ENCODE results near the gene PDE10A. TPM values are rescaled to one million over a fixed set of nuclear protein-coding genes. Genes with fewer than 3 reads are reported as not detected.

PDE10A gene
- total RNA-seq, 4 donors from 2014 or later = 3.5 to 10.0 (median 6.2) TPM

- DNase-seq (ENCODE audit: low spot score in 2 of 2) = no peak
- Histone ChIP-seq H3K9me3 (no peaks in the 10 kb centered on the region), H3K4me3 (no peak overlapping the region), H3K4me1 (no peaks in the 10 kb centered on the region), H3K27me3 (no peaks in the 10 kb centered on the region), H3K36me3 (no peaks in the 10 kb centered on the region), H3K27ac (no peak overlapping the region)
- 92 to 93% methylated on average over 1 of the region's 1 CpG for WGBS, 2 donors
- TF ChIP-seq POLR2A (IDR thresholded peaks at IDR 0.05) (no peak), EP300 (IDR thresholded peaks at IDR 0.05) (no peak)
- TF ChIP-seq, protein P1, sequence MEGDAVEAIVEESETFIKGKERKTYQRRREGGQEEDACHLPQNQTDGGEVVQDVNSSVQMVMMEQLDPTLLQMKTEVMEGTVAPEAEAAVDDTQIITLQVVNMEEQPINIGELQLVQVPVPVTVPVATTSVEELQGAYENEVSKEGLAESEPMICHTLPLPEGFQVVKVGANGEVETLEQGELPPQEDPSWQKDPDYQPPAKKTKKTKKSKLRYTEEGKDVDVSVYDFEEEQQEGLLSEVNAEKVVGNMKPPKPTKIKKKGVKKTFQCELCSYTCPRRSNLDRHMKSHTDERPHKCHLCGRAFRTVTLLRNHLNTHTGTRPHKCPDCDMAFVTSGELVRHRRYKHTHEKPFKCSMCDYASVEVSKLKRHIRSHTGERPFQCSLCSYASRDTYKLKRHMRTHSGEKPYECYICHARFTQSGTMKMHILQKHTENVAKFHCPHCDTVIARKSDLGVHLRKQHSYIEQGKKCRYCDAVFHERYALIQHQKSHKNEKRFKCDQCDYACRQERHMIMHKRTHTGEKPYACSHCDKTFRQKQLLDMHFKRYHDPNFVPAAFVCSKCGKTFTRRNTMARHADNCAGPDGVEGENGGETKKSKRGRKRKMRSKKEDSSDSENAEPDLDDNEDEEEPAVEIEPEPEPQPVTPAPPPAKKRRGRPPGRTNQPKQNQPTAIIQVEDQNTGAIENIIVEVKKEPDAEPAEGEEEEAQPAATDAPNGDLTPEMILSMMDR (IDR thresholded peaks at IDR 0.05) = no peak
These were observed 286.9 kb downstream of the PDE10A start for GRCh38 chr6:165376100-165376499.

- Histone ChIP-seq H3K9me3 (peaks cover 0 to 17% (median 0%) of the 10 kb centered on the region in 4 donors), H3K4me3 (no peak overlapping the region), H3K4me1 (no peaks in the 10 kb centered on the region), H3K36me3 (no peaks in the 10 kb centered on the region), H3K27me3 (no peaks in the 10 kb centered on the region), H3K27ac (no peak overlapping the region)
- WGBS, 2 donors = 91% methylated on average over 1 of the region's 1 CpG
- no peak for DNase-seq (ENCODE audit: low spot score in 2 of 2)
- no peak for TF ChIP-seq EP300 (IDR thresholded peaks at IDR 0.05)
- TF ChIP-seq POLR2A (IDR thresholded peaks at IDR 0.05) = no peak
- TF ChIP-seq, protein P1 (IDR thresholded peaks at IDR 0.05) = no peak
These were observed 297.7 kb downstream of the PDE10A start for GRCh38 chr6:165365371-165365770.

DNA sequence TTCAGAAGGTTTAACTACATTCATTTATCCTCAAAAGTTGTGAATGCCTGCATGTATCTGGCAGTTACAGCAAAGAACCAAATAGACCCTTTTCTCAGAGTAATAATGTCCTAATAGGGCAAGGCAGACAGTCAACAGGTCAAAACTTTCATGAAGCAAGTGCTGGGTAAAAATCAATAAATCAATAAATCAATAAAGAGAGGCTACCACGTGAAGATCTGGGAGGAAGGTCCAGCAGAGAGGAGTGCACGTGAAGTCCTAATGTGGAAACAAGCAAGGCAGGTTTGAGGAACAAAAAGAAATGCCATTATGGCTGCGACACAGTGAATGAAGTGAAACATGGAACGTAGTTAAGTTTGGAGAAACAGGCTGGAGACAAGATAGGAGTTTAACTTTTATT lies 317.3 kb downstream of the PDE10A start:
- no peaks in the 10 kb centered on the region for H3K4me1 ChIP-seq
- H3K36me3 ChIP-seq = peaks cover 0 to 6% (median 0%) of the 10 kb centered on the region in 3 donors
- TF ChIP-seq, protein P1 (IDR thresholded peaks at IDR 0.05) = no peak
- TF ChIP-seq POLR2A (IDR thresholded peaks at IDR 0.05) = no peak
- TF ChIP-seq EP300 (IDR thresholded peaks at IDR 0.05) = no peak
- no peak for DNase-seq (ENCODE audit: low spot score in 2 of 2)
- no peaks in the 10 kb centered on the region for H3K27me3 ChIP-seq
- H3K27ac ChIP-seq = no peak overlapping the region
- H3K4me3 ChIP-seq = no peak overlapping the region
- WGBS, 2 donors = 83 to 86% methylated on average over 4 of the region's 4 CpGs
- peaks cover 0 to 8% (median 0%) of the 10 kb centered on the region in 4 donors for H3K9me3 ChIP-seq

DNA sequence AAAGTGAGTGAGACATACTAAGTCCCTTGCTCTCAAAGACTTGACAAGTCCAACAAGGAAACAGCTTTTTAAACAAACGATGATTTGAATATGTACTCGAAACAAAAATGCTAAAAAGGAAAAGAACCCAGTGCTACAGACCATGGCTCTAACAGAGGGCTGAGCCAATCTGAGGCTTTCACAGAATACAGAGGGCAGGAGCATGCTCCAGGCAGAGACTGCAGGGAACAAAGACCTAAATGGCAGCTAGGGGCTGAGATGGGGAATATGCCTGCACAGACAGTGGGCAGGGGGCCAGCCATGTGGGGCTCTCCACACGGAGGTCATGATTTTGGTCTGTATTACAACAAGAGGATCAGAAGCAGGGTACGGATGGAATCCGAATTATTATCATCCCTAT lies 322.5 kb downstream of the PDE10A start:
- TF ChIP-seq EP300 (IDR thresholded peaks at IDR 0.05) = no peak
- TF ChIP-seq, protein P1 (IDR thresholded peaks at IDR 0.05) = no peak
- TF ChIP-seq POLR2A (IDR thresholded peaks at IDR 0.05) = no peak
- H3K4me1 ChIP-seq = no peaks in the 10 kb centered on the region
- H3K27me3 ChIP-seq = no peaks in the 10 kb centered on the region
- no peaks in the 10 kb centered on the region for H3K9me3 ChIP-seq
- no peaks in the 10 kb centered on the region for H3K36me3 ChIP-seq
- no peak for DNase-seq (ENCODE audit: low spot score in 2 of 2)
- H3K4me3 ChIP-seq = no peak overlapping the region
- 78 to 85% methylated on average over 5 of the region's 5 CpGs for WGBS, 2 donors
- no peak overlapping the region for H3K27ac ChIP-seq

DNA sequence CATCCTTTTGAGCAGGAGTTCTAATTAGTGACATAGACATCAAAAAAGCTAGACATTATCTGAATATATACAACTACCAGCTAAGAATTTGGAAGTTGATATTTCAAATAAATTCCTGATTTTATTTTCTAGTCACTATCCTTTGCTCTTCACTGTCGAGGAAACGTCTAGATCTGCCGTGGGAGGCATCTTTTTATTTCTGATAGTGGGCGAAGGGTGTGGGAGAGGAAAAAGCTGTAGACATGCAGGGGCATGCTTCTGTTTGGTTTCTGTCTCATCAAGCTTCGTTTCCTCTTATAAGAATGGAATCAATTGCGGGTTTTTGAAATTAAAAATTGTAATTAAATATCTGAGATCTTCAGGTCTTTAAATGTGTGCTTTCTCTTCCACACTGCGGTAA lies 337.4 kb downstream of the PDE10A start:
- no peak for DNase-seq (ENCODE audit: low spot score in 2 of 2)
- Histone ChIP-seq H3K4me3 (no peak overlapping the region), H3K9me3 (peaks cover 0 to 18% (median 0%) of the 10 kb centered on the region in 4 donors), H3K36me3 (no peaks in the 10 kb centered on the region), H3K27me3 (no peaks in the 10 kb centered on the region), H3K27ac (no peak overlapping the region), H3K4me1 (no peaks in the 10 kb centered on the region)
- 85% methylated on average over 7 of the region's 7 CpGs for whole genome bisulfite sequencing, 2 donors
- no peak for TF ChIP-seq EP300 (IDR thresholded peaks at IDR 0.05)
- no peak for TF ChIP-seq POLR2A (IDR thresholded peaks at IDR 0.05)
- TF ChIP-seq, protein P1 (IDR thresholded peaks at IDR 0.05) = no peak

Measured in tibial nerve (tissue), 4 donors.